GM23338 (cell line): ENCODE data around the gene ZNF808. TPM values are rescaled to one million over a fixed set of nuclear protein-coding genes. Genes with fewer than 3 reads are reported as not detected.

ENCODE experiments used
- ATAC-seq: fragments of 200-7000 bp; cut with Tn5 transposase; 3 replicates; pipeline ENCODE4 v1.9.1; 2020
- DNase-seq: peaks from one replicate; pipeline ENCODE4 v3.0.0-alpha.2; 2015; ENCODE audit warnings: low spot score
- H2AFZ ChIP-seq: fragments of 200-600 bp; sonication (generic); 2 replicates; pipeline ENCODE4 v1.8.0; 2016; ENCODE audit warnings: antibody characterized with exemption, mild to moderate bottlenecking, moderate library complexity
- H3F3A ChIP-seq: fragments of 200-600 bp; sonication (generic); replicated peaks from 2 replicates; pipeline ENCODE4 v1.8.0; 2017; ENCODE audit warnings: antibody characterized with exemption, mixed run types, low read depth
- H3K27ac ChIP-seq: fragments of 200-600 bp; sonication (generic); 2 replicates; pipeline ENCODE4 v1.6.1; 2016; ENCODE audit warnings: low read depth
- H3K27me3 ChIP-seq: fragments of 200-600 bp; sonication (generic); 2 replicates; pipeline ENCODE4 v1.8.0; 2016; ENCODE audit warnings: mild to moderate bottlenecking, mixed run types, moderate library complexity; ENCODE audit not compliant: insufficient read depth
- H3K36me3 ChIP-seq: fragments of 200-600 bp; sonication (generic); 2 replicates; pipeline ENCODE4 v1.8.0; 2016; ENCODE audit warnings: mild to moderate bottlenecking; ENCODE audit not compliant: insufficient read depth
- H3K4me1 ChIP-seq: fragments of 200-600 bp; sonication (generic); 2 replicates; pipeline ENCODE4 v1.8.0; 2016; ENCODE audit warnings: mild to moderate bottlenecking, moderate library complexity; ENCODE audit not compliant: insufficient read depth
- H3K4me2 ChIP-seq: fragments of 200-600 bp; sonication (generic); 2 replicates; pipeline ENCODE4 v1.7.1; 2017; ENCODE audit warnings: mixed run types
- H3K4me3 ChIP-seq: fragments of 200-600 bp; sonication (generic); 2 replicates; pipeline ENCODE4 v1.6.1; 2016; ENCODE audit warnings: mixed run types
- H3K79me2 ChIP-seq: fragments of 200-600 bp; sonication (generic); replicated peaks from 2 replicates; pipeline ENCODE4 v1.8.0; 2017; ENCODE audit warnings: mild to moderate bottlenecking; ENCODE audit not compliant: insufficient read depth
- H3K9me2 ChIP-seq: fragments of 200-600 bp; sonication (generic); 2 replicates; pipeline ENCODE4 v1.8.0; 2017; ENCODE audit not compliant: insufficient read depth
- H4K20me1 ChIP-seq: fragments of 200-600 bp; sonication (generic); replicated peaks from 2 replicates; pipeline ENCODE4 v1.8.0; 2017; ENCODE audit warnings: mild to moderate bottlenecking; ENCODE audit not compliant: insufficient read depth
- H3K27ac Mint-ChIP-seq: 2 replicates; pipeline ENCODE4 v1.8.0; 2020; ENCODE audit warnings: inconsistent platforms, mild to moderate bottlenecking, moderate library complexity, mixed read lengths
- H3K27me3 Mint-ChIP-seq: 3 replicates; pipeline ENCODE4 v1.8.0; 2022; ENCODE audit warnings: low read depth, mild to moderate bottlenecking, moderate library complexity, mixed read lengths, inconsistent platforms; ENCODE audit not compliant: insufficient read depth, poor library complexity
- H3K36me3 Mint-ChIP-seq: 3 replicates; pipeline ENCODE4 v1.8.0; 2021; ENCODE audit warnings: low read depth, mild to moderate bottlenecking, inconsistent platforms, moderate library complexity, mixed read lengths
- H3K4me1 Mint-ChIP-seq: 3 replicates; pipeline ENCODE4 v1.8.0; 2020; ENCODE audit warnings: mild to moderate bottlenecking, inconsistent platforms, mixed read lengths
- H3K4me3 Mint-ChIP-seq: 3 replicates; pipeline ENCODE4 v1.8.0; 2021; ENCODE audit warnings: moderate library complexity, mild to moderate bottlenecking, inconsistent platforms, mixed read lengths
- H3K9me3 Mint-ChIP-seq: 3 replicates; pipeline ENCODE4 v1.8.0; 2020; ENCODE audit warnings: moderate library complexity, mild to moderate bottlenecking, inconsistent platforms, mixed read lengths
- CREB1 ChIP-seq: fragments of 250-450 bp; sonication (Bioruptor Pico); IDR thresholded peaks from 2 replicates; pipeline ENCODE4 v1.5.0; 2020; ENCODE audit warnings: low read depth, mild to moderate bottlenecking, moderate library complexity
- CTCF ChIP-seq, 2 experiments: fragments of 200-600 bp in 1 of 2; sonication (generic) in 1 of 2; conservative IDR thresholded peaks; 2 replicates each; pipeline versions ENCODE4 v1.5.1 to v1.6.1; 2016 to 2017; ENCODE audit warnings: antibody characterized with exemption in 2 of 2, low read depth in 2 of 2, mild to moderate bottlenecking in 2 of 2, moderate library complexity in 1 of 2
- ETS1 ChIP-seq: IDR thresholded peaks from 2 replicates; pipeline ENCODE4 v1.6.1; 2016; ENCODE audit warnings: antibody characterized with exemption
- EZH2 ChIP-seq: fragments of 200-600 bp; sonication (generic); IDR thresholded peaks from one replicate; pipeline ENCODE4 v1.8.0; 2017; ENCODE audit warnings: antibody characterized with exemption, mild to moderate bottlenecking, low read depth; ENCODE audit not compliant: unreplicated experiment
- EZH2phosphoT487 ChIP-seq: fragments of 200-600 bp; sonication (generic); IDR thresholded peaks from one replicate; pipeline ENCODE4 v1.8.1; 2018; ENCODE audit warnings: antibody characterized with exemption; ENCODE audit not compliant: unreplicated experiment
- POLR2AphosphoS5 ChIP-seq: IDR thresholded peaks from 2 replicates; pipeline ENCODE4 v1.6.1; 2016; ENCODE audit warnings: antibody characterized with exemption, low read depth
- ZNF114 ChIP-seq: fragments of 250-450 bp; sonication (Bioruptor Pico); IDR thresholded peaks from 2 replicates; pipeline ENCODE4 v1.5.0; 2020; ENCODE audit warnings: mild to moderate bottlenecking, moderate library complexity
- ZNF331 ChIP-seq: fragments of 250-450 bp; sonication (Bioruptor Pico); IDR thresholded peaks from 2 replicates; pipeline ENCODE4 v1.5.0; 2020; ENCODE audit warnings: low read depth, mild to moderate bottlenecking, moderate library complexity
- polyA plus RNA-seq: library from polyadenylated mRNA; unstranded; fragments of >200 nt; fragmentation: Nextera tagmentation; extraction: Ambion mirVana; gene quantifications from 2 replicates; pipeline ENCODE4 v1.2.1, GENCODE V29; 2016
- total RNA-seq: library from RNA; depleted of rRNA; stranded (reverse); fragments of >200 nt; shearing (Covaris generic); gene quantifications from 2 replicates; pipeline ENCODE4 v1.2.3, GENCODE V29; 2014

Gene ZNF808
- total and polyA plus RNA-seq, 2 experiments from 2014 or later = 10.5 to 32.1 TPM

- Histone ChIP-seq H2AFZ (peak overlapping the region; percentile 97), H3F3A (peaks cover 10% of the 10 kb centered on the region), H3K9me2 (no peaks in the 10 kb centered on the region), H3K27me3 (peaks cover 26% of the 10 kb centered on the region), H3K27ac (peak overlapping the region; percentile 78; the same call in 1 of the 2 replicates), H3K4me3 (peak overlapping the region; percentile 87), H4K20me1 (peaks cover 9% of the 10 kb centered on the region), H3K4me1 (peaks cover 12% of the 10 kb centered on the region), H3K4me2 (peak overlapping the region; percentile 99), H3K36me3 (no peaks in the 10 kb centered on the region), H3K79me2 (peaks cover 13% of the 10 kb centered on the region)
- DNase-seq (peak; percentile 84), ATAC-seq (peak; percentile 90)
- Mint-ChIP-seq H3K27me3 (peaks cover 49% of the 10 kb centered on the region), H3K36me3 (no peaks in the 10 kb centered on the region; the same call in 2 of the 3 replicates), H3K9me3 (peaks cover 24% of the 10 kb centered on the region), H3K4me3 (peak overlapping the region; percentile 74), H3K27ac (no peak overlapping the region), H3K4me1 (peaks cover 3% of the 10 kb centered on the region; the same call in 2 of the 3 replicates)
- TF ChIP-seq CTCF (conservative IDR thresholded peaks at IDR 0.05; ENCODE audit: low read depth in 2 of 2) = peak; percentile 22 to 79; a peak in 3 of 4 replicates
- TF ChIP-seq ETS1 = no peak
Measured at GRCh38 chr19:52492994-52493470, 34.4 kb upstream of the ZNF808 start.

- H3K27ac Mint-ChIP-seq = no peak overlapping the region
- Histone ChIP-seq H3K9me2 (no peaks in the 10 kb centered on the region), H3K79me2 (peaks cover 13% of the 10 kb centered on the region), H3K27ac (no peak overlapping the region), H2AFZ (no peak overlapping the region), H3K4me1 (peaks cover 12% of the 10 kb centered on the region), H4K20me1 (peaks cover 17% of the 10 kb centered on the region), H3K4me2 (no peak overlapping the region), H3K27me3 (peaks cover 41% of the 10 kb centered on the region), H3K36me3 (no peaks in the 10 kb centered on the region), H3F3A (peaks cover 10% of the 10 kb centered on the region), H3K4me3 (no peak overlapping the region)
- DNase-seq = no peak
- no peak overlapping the region for H3K4me3 Mint-ChIP-seq
- peaks cover 17% of the 10 kb centered on the region for H3K9me3 Mint-ChIP-seq
- H3K36me3 Mint-ChIP-seq = no peaks in the 10 kb centered on the region; the same call in 1 of the 3 replicates
- ATAC-seq = no peak
- peaks cover 64% of the 10 kb centered on the region for H3K27me3 Mint-ChIP-seq
- peaks cover 3% of the 10 kb centered on the region; the same call in 2 of the 3 replicates for H3K4me1 Mint-ChIP-seq
- no peak for TF ChIP-seq EZH2
- no peak for TF ChIP-seq POLR2AphosphoS5
- TF ChIP-seq EZH2phosphoT487 = no peak
- TF ChIP-seq CREB1 (CRISPR knock-in tag) = no peak
- TF ChIP-seq ETS1 = no peak
- no peak for TF ChIP-seq ZNF114 (CRISPR knock-in tag)
- TF ChIP-seq CTCF (conservative IDR thresholded peaks at IDR 0.05; ENCODE audit: low read depth in 2 of 2) = no peak
- no peak for TF ChIP-seq ZNF331 (CRISPR knock-in tag)
Measured at GRCh38 chr19:52494518-52494917, 33.0 kb upstream of the ZNF808 start.
